ENCODE results near the gene ELFN1.

ELFN1 gene

GRCh38 chr7:1724118-1724910 lies 54.2 kb downstream of the ELFN1 start:
- DNase-seq (ENCODE audit: low read depth in 2 of 2, low spot score in 1 of 2), result no peak

- DNase-seq (ENCODE audit: low read depth in 2 of 2, low spot score in 1 of 2), result no peak
These were observed 55.2 kb downstream of the ELFN1 start for GRCh38 chr7:1725199-1725690.

GRCh38 chr7:1725766-1726630 lies 55.9 kb downstream of the ELFN1 start:
- DNase-seq (ENCODE audit: low read depth in 2 of 2, low spot score in 1 of 2), result no peak

GRCh38 chr7:1727079-1727478 lies 57.0 kb downstream of the ELFN1 start:
- no peak for DNase-seq (ENCODE audit: low read depth in 2 of 2, low spot score in 1 of 2)

GRCh38 chr7:1727812-1728570 lies 57.9 kb downstream of the ELFN1 start:
- DNase-seq (ENCODE audit: low read depth in 2 of 2, low spot score in 1 of 2), result no peak

- DNase-seq (ENCODE audit: low read depth in 2 of 2, low spot score in 1 of 2), result no peak
These were observed 59.1 kb downstream of the ELFN1 start for GRCh38 chr7:1729183-1729582.

- no peak for DNase-seq (ENCODE audit: low read depth in 2 of 2, low spot score in 1 of 2)
These were observed 59.7 kb downstream of the ELFN1 start for GRCh38 chr7:1729773-1730172.

- DNase-seq (ENCODE audit: low read depth in 2 of 2, low spot score in 1 of 2), result no peak
These were observed 62.0 kb downstream of the ELFN1 start for GRCh38 chr7:1732072-1732471.

- DNase-seq (ENCODE audit: low read depth in 2 of 2, low spot score in 1 of 2), result no peak
These were observed 62.6 kb downstream of the ELFN1 start for GRCh38 chr7:1732645-1733044.

GRCh38 chr7:1733206-1733907 lies 63.3 kb downstream of the ELFN1 start:
- no peak for DNase-seq (ENCODE audit: low read depth in 2 of 2, low spot score in 1 of 2)

- no peak for DNase-seq (ENCODE audit: low read depth in 2 of 2, low spot score in 1 of 2)
These were observed 64.0 kb downstream of the ELFN1 start for GRCh38 chr7:1733908-1734730.

- no peak for DNase-seq (ENCODE audit: low read depth in 2 of 2, low spot score in 1 of 2)
These were observed 65.2 kb downstream of the ELFN1 start for GRCh38 chr7:1735262-1735661.

GRCh38 chr7:1735806-1736483 lies 65.9 kb downstream of the ELFN1 start:
- DNase-seq (ENCODE audit: low read depth in 2 of 2, low spot score in 1 of 2), result no peak

GRCh38 chr7:1736484-1736817 lies 66.4 kb downstream of the ELFN1 start:
- DNase-seq (ENCODE audit: low read depth in 2 of 2, low spot score in 1 of 2), result no peak

- DNase-seq (ENCODE audit: low read depth in 2 of 2, low spot score in 1 of 2), result no peak
These were observed 66.8 kb downstream of the ELFN1 start for GRCh38 chr7:1736830-1737229.

GRCh38 chr7:1737523-1737922 lies 67.4 kb downstream of the ELFN1 start:
- DNase-seq (ENCODE audit: low read depth in 2 of 2, low spot score in 1 of 2), result no peak

GRCh38 chr7:1737956-1738355 lies 67.9 kb downstream of the ELFN1 start:
- DNase-seq (ENCODE audit: low read depth in 2 of 2, low spot score in 1 of 2), result no peak

GRCh38 chr7:1738511-1738910 lies 68.4 kb downstream of the ELFN1 start:
- DNase-seq (ENCODE audit: low read depth in 2 of 2, low spot score in 1 of 2), result no peak

- no peak for DNase-seq (ENCODE audit: low read depth in 2 of 2, low spot score in 1 of 2)
These were observed 68.9 kb downstream of the ELFN1 start for GRCh38 chr7:1738956-1739355.

GRCh38 chr7:1739593-1739992 lies 69.5 kb downstream of the ELFN1 start:
- DNase-seq (ENCODE audit: low read depth in 2 of 2, low spot score in 1 of 2), result no peak
